ENCODE results near the gene SPRED2. TPM values are rescaled to one million over a fixed set of nuclear protein-coding genes. Genes with fewer than 3 reads are reported as not detected.

Gene SPRED2
- total and polyA plus RNA-seq, 2 donors from 2014 or later, result 8.9 to 42.3 TPM

DNA sequence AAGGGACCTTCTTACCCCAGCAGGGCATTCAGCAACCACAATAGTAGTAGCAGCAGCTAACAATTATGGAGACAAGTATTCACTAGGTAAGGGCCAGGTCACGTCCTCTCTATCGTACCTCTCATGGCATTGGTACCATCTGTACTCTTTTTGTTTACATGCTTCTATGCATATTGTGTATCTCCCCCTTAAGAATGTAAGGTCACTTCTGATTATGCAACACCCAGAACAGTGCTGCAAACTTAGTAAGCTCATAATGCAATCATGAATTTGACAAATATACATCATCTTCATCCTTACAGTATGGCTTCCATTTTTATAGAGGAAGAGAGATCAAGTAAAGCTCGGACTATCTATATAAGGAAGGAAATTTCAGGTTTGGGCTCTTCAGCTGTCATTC is 46.1 kb downstream of the SPRED2 start:
- intact Hi-C loops (cut with DNase I), result no loop called here
- Histone ChIP-seq H3K4me1 (ENCODE audit: control insufficient read depth in 2 of 3, insufficient read depth in 2 of 3, low read depth in 1 of 3, low read length in 3 of 3) (peaks cover 7 to 54% (median 40%) of the 10 kb centered on the region in 3 donors), H3K27me3 (ENCODE audit: control insufficient read depth, insufficient read depth, low read length) (no peaks in the 10 kb centered on the region)

DNA sequence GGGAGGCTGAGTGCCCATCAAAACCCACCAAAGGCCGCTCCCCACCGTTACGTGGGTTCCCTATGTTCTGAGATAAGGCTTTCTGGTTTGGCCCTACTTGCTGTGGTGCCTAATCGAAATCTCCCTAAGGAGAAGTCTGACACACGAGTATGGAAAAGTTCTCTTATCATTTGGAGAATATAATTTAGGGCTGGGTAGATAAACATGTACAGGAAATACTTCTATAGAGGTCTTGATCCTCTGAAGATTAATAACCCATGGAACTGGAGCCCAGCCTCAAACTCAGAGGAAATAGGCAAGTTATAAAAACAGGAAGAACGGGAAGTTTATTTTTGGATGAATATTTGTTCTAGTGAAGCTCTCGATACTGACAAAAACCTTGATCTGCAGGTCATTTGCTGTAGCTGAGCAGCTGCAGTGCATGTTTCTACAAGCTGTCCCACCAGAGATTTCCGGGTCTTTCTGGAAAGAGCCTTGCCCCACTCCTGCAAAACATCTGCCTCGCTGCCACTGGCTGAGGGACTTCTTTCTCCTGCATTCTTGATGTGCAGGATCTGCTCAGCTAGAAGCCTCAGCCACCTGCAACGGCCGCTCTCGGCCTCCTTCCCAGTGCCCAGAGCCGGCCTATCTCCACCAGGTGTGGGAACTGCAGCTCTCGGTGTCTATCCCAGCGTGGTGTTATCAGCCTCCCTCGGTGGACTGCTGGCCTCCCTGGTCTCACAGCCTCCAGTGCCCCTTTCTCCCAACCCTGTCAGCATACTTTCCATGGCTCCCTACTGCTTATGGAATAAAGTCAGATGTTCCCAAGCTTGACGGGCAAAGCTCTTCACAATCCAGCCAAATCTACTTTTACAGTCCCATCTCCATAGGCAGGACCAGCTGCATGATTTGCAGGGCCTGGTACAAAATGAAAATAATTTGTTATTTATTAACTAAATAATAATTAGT is 48.6 kb downstream of the SPRED2 start:
- Histone ChIP-seq H3K27ac (ENCODE audit: low read depth in 2 of 2, low read length in 2 of 2) (peak overlapping the region; percentile 82 to 88), H3K27me3 (ENCODE audit: control insufficient read depth, insufficient read depth, low read length) (no peaks in the 10 kb centered on the region), H3K4me1 (ENCODE audit: control insufficient read depth in 2 of 3, insufficient read depth in 2 of 3, low read depth in 1 of 3, low read length in 3 of 3) (peaks cover 7 to 53% (median 43%) of the 10 kb centered on the region in 3 donors), H3K4me3 (ENCODE audit: low read length in 3 of 3) (peak overlapping the region in 1 of 3 donors; percentile 26), H3K9ac (ENCODE audit: low read length in 3 of 3) (peak overlapping the region in 1 of 3 donors; percentile 63), H3K9me3 (ENCODE audit: control insufficient read depth in 2 of 3, insufficient read depth in 1 of 3, low read length in 3 of 3) (no peaks in the 10 kb centered on the region), H3K36me3 (ENCODE audit: control insufficient read depth in 2 of 3, insufficient read depth in 3 of 3, low read length in 3 of 3) (no peaks in the 10 kb centered on the region)
- peak in 2 of 5 donors; percentile 68 to 77 for DNase-seq
- intact Hi-C loops (cut with DNase I), result no loop called here
- no peak for FAIRE-seq
- TF ChIP-seq, protein P1, sequence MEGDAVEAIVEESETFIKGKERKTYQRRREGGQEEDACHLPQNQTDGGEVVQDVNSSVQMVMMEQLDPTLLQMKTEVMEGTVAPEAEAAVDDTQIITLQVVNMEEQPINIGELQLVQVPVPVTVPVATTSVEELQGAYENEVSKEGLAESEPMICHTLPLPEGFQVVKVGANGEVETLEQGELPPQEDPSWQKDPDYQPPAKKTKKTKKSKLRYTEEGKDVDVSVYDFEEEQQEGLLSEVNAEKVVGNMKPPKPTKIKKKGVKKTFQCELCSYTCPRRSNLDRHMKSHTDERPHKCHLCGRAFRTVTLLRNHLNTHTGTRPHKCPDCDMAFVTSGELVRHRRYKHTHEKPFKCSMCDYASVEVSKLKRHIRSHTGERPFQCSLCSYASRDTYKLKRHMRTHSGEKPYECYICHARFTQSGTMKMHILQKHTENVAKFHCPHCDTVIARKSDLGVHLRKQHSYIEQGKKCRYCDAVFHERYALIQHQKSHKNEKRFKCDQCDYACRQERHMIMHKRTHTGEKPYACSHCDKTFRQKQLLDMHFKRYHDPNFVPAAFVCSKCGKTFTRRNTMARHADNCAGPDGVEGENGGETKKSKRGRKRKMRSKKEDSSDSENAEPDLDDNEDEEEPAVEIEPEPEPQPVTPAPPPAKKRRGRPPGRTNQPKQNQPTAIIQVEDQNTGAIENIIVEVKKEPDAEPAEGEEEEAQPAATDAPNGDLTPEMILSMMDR (IDR thresholded peaks at IDR 0.05; ENCODE audit: borderline replicate concordance, extremely low read depth, insufficient read depth), result no peak

More for the DNA sequence above, 46.1 kb downstream of the SPRED2 start:
- Histone ChIP-seq H3K27ac (ENCODE audit: low read depth in 2 of 2, low read length in 2 of 2) (no peak overlapping the region), H3K36me3 (ENCODE audit: control insufficient read depth in 2 of 3, insufficient read depth in 3 of 3, low read length in 3 of 3) (no peaks in the 10 kb centered on the region), H3K9ac (ENCODE audit: low read length in 3 of 3) (no peak overlapping the region), H3K4me3 (ENCODE audit: low read length in 3 of 3) (no peak overlapping the region), H3K9me3 (ENCODE audit: control insufficient read depth in 2 of 3, insufficient read depth in 1 of 3, low read length in 3 of 3) (no peaks in the 10 kb centered on the region)
- DNase-seq, result no peak
- TF ChIP-seq, protein P1 (IDR thresholded peaks at IDR 0.05; ENCODE audit: borderline replicate concordance, extremely low read depth, insufficient read depth), result no peak
- FAIRE-seq, result no peak

DNA sequence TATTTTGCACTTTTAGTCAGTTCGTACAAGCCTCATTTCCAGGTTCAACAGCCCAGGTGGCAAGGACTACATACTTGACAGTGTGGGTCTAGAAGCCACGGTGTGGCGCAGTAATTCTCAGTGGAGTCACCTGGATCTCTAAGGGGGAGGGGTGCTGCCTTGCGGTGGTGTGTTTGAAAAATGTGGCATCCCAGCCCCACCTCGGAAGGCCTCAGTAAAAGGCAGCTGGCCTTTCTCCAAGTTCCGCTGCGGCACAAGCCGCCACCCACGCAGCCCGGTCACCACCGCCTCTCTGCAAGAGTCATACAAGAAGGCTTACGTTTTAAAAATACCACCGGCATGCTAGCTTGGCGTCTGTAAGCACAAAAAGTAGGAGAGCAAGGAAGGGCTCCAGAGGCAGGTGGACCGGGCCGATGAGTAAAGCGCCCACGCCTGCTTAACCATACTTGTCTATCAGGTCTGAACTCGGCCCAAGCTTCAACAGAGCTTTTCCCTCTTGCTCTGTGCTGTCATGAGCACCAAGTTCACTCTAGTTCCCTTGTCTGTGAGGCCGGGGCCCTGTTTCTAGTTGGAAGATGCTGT is 49.5 kb downstream of the SPRED2 start:
- intact Hi-C loops (cut with DNase I), result no loop called here
- FAIRE-seq (no peak), DNase-seq (peak; percentile 89 to 95 (median 92))
- no peaks in the 10 kb centered on the region for H3K27me3 ChIP-seq (ENCODE audit: control insufficient read depth, insufficient read depth, low read length)
- TF ChIP-seq, protein P1 (IDR thresholded peaks at IDR 0.05; ENCODE audit: borderline replicate concordance, extremely low read depth, insufficient read depth), result peak; percentile 10
- H3K9me3 ChIP-seq (ENCODE audit: control insufficient read depth in 2 of 3, insufficient read depth in 1 of 3, low read length in 3 of 3), result no peaks in the 10 kb centered on the region
- H3K4me1 ChIP-seq (ENCODE audit: control insufficient read depth in 2 of 3, insufficient read depth in 2 of 3, low read depth in 1 of 3, low read length in 3 of 3), result peaks cover 7 to 48% (median 43%) of the 10 kb centered on the region in 3 donors
- peak overlapping the region in 1 of 3 donors; percentile 63 for H3K9ac ChIP-seq (ENCODE audit: low read length in 3 of 3)
- no peaks in the 10 kb centered on the region for H3K36me3 ChIP-seq (ENCODE audit: control insufficient read depth in 2 of 3, insufficient read depth in 3 of 3, low read length in 3 of 3)
- peak overlapping the region; percentile 82 to 88 for H3K27ac ChIP-seq (ENCODE audit: low read depth in 2 of 2, low read length in 2 of 2)
- H3K4me3 ChIP-seq (ENCODE audit: low read length in 3 of 3), result peak overlapping the region; percentile 11 to 26 (median 22)
